Thyroid gland (tissue), 4 donors: Measurements from ENCODE around the gene SPRR4. TPM values are rescaled to one million over a fixed set of nuclear protein-coding genes. Genes with fewer than 3 reads are reported as not detected.

Experiments
- DNase-seq, 2 donors: peaks; one replicate each; pipeline ENCODE4 v3.0.0-alpha.2; 2019
- H3K27ac ChIP-seq, 3 donors: fragments of 200-600 bp; sonication (generic); 1 replicate in 2 of 3; 2 replicates in 1 of 3; pipeline ENCODE4 v1.5.1; 2016 to 2019; ENCODE audit warnings: mild to moderate bottlenecking in 1 of 3, moderate library complexity in 1 of 3
- H3K27me3 ChIP-seq: fragments of 200-600 bp; sonication (generic); one replicate; pipeline ENCODE4 v1.5.1; 2019
- H3K36me3 ChIP-seq, 2 donors: fragments of 200-600 bp; sonication (generic); one replicate each; pipeline ENCODE4 v1.5.1; 2016 to 2019
- H3K4me1 ChIP-seq, 2 donors: fragments of 200-600 bp; sonication (generic); one replicate each; pipeline ENCODE4 v1.5.1; 2017 to 2019
- H3K4me3 ChIP-seq, 3 donors: fragments of 200-600 bp; sonication (generic); replicated peaks in 1 of 3; 1 replicate in 2 of 3; 2 replicates in 1 of 3; pipeline ENCODE4 v1.5.1; 2016; ENCODE audit warnings: mild to moderate bottlenecking in 1 of 3
- H3K9me3 ChIP-seq: fragments of 200-600 bp; sonication (generic); one replicate; pipeline ENCODE4 v1.5.1; 2017
- POLR2A ChIP-seq, 2 donors: fragments of 450-650 bp; IDR thresholded peaks; one replicate each; pipeline ENCODE4 v1.6.1; 2017; ENCODE audit warnings: antibody characterized with exemption in 2 of 2, mild to moderate bottlenecking in 2 of 2, moderate library complexity in 1 of 2
- WGBS, 2 donors: methylation state at CpG; one replicate each; pipeline ENCODE4 v1.1.5; 2017; 5-methylcytosine and 5-hydroxymethylcytosine counted together
- intact Hi-C: fragments of 100-400 bp; cut with DNase I; formaldehyde crosslinking; loops from one replicate; pipeline ENCODE4 v1.15.1; 2023
- total RNA-seq, 4 donors: library from RNA; depleted of rRNA; stranded (reverse); fragments of >200 nt; gene quantifications; one replicate each; pipeline ENCODE4 v1.2.3, GENCODE V29; 2016
- TF ChIP-seq, protein P1 (sequence below), 6 experiments: fragments of 200-600 bp in 3 of 6; fragments of 450-650 bp in 3 of 6; sonication (generic) in 3 of 6; IDR thresholded peaks; one replicate each; pipeline ENCODE4 v1.5.1; 2016 to 2019; ENCODE audit warnings: antibody characterized with exemption in 6 of 6, mild to moderate bottlenecking in 2 of 6, inconsistent platforms in 1 of 6, moderate library complexity in 1 of 6

The SPRR4 gene
- total RNA-seq, 4 donors from 2014 or later: not detected

DNA sequence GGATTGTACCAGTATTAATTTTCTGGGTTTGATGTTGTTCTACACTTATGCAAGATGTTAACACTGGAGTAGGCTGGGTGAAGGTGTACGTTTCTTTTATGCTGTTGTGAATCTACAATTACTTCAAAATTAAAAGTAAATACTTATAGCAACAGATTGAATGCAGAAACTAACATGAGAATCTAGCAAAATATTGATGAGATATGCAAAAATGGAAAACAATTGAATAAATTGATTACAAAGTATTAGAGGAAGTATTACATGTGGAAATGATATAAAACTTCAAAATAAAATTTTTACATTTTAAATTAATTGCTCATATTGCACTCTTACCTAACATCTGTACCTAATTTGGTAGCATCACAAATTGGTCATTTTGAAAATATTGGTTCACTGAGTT is 25.4 kb downstream of the SPRR4 start:
- Histone ChIP-seq H3K36me3 (no peaks in the 10 kb centered on the region), H3K27me3 (no peaks in the 10 kb centered on the region), H3K9me3 (no peaks in the 10 kb centered on the region), H3K4me1 (no peaks in the 10 kb centered on the region), H3K4me3 (no peak overlapping the region), H3K27ac (no peak overlapping the region)
- no peak for TF ChIP-seq POLR2A (IDR thresholded peaks at IDR 0.05)
- TF ChIP-seq, protein P1, sequence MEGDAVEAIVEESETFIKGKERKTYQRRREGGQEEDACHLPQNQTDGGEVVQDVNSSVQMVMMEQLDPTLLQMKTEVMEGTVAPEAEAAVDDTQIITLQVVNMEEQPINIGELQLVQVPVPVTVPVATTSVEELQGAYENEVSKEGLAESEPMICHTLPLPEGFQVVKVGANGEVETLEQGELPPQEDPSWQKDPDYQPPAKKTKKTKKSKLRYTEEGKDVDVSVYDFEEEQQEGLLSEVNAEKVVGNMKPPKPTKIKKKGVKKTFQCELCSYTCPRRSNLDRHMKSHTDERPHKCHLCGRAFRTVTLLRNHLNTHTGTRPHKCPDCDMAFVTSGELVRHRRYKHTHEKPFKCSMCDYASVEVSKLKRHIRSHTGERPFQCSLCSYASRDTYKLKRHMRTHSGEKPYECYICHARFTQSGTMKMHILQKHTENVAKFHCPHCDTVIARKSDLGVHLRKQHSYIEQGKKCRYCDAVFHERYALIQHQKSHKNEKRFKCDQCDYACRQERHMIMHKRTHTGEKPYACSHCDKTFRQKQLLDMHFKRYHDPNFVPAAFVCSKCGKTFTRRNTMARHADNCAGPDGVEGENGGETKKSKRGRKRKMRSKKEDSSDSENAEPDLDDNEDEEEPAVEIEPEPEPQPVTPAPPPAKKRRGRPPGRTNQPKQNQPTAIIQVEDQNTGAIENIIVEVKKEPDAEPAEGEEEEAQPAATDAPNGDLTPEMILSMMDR (IDR thresholded peaks at IDR 0.05): no peak
- no peak for DNase-seq
- intact Hi-C loops: no loop called here
- WGBS, 2 donors: 41 to 49% methylated on average over 1 of the region's 1 CpG

DNA sequence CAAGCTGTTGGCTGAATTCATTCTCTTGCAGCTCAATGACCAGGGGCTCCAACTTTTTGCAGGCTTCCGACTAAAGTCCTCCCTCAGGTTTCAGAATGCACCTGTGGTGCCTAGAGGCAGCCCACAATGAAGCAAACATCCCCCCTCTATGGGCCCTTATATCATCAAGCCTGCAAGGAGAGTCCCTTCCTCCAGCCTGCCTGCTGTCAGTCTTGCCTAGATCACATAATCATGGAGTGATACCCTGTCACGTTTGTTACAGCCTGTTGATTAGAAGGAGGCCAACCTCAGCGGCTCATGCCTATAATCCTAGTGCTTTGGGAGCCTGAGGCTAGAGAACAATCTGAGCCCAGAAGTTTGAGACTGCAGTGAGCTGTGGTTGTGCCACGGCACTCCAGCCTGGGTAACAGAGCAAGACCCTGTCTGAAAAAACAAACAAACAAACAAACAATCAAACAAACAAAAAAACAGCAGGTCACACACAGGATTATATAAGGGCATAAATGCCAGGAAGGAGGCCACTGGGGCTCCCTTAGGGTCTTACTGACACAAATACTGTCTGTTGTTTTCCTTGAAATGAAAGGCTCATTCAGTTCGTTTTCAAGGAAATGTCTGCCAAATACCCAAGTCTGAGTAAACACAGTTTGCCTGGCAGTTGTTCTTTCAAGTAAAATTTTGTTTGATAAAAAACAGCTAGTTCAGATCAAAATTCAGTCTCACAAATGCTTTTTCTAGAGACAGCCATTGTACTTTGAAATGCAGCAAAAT is 26.4 kb downstream of the SPRR4 start:
- Histone ChIP-seq H3K36me3 (no peaks in the 10 kb centered on the region), H3K9me3 (no peaks in the 10 kb centered on the region), H3K27ac (no peak overlapping the region), H3K4me3 (no peak overlapping the region), H3K4me1 (no peaks in the 10 kb centered on the region), H3K27me3 (no peaks in the 10 kb centered on the region)
- DNase-seq: no peak
- intact Hi-C loops: no loop called here
- WGBS, 2 donors: 18 to 22% methylated on average over 5 of the region's 5 CpGs
- TF ChIP-seq POLR2A (IDR thresholded peaks at IDR 0.05): no peak

DNA sequence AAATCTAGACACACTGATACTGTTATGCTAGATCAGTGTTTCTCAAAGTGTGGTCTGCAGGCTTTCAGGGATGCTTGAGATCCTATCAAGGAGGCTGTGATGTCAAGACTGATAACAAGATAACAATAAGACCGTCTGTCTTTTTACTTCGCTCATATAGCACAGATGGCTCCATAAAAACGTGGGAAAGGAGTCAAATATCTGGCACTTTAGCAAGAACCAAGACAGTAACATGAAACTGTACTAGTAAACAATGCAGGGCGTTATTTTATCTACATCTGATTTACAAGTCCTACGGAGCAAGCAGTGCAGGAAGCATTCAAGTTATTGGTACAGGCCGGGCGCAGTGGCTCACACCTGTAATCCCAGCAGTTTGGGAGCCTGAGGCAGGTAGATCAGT is 27.5 kb downstream of the SPRR4 start:
- H3K4me1 ChIP-seq: no peaks in the 10 kb centered on the region
- WGBS, 2 donors: 56 to 66% methylated on average over 7 of the region's 7 CpGs
- H3K27me3 ChIP-seq: no peaks in the 10 kb centered on the region
- no peak for TF ChIP-seq POLR2A (IDR thresholded peaks at IDR 0.05)
- TF ChIP-seq, protein P1 (IDR thresholded peaks at IDR 0.05): no peak
- H3K36me3 ChIP-seq: no peaks in the 10 kb centered on the region
- H3K4me3 ChIP-seq: no peak overlapping the region
- H3K27ac ChIP-seq: no peak overlapping the region
- no peaks in the 10 kb centered on the region for H3K9me3 ChIP-seq
- intact Hi-C loops: no loop called here
- no peak for DNase-seq

DNA sequence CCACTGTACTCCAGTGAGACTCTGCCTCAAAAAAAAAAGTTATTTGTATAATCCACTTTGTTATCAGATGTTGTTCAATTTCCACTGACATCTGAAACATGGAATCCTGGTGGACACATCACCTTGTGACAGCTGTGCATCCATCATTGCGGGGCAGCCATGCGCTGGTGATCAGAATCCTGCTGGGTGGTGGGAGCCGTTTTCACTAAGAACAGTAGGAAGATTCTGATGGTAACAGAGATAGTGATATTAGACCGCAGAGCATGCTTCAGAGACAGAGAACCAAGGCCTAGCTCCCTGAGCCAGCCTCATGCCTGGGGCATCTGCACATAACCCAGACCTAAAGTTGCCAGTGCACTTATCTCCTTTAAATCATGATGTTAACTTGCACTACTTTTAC is 28.0 kb downstream of the SPRR4 start:
- Histone ChIP-seq H3K9me3 (no peaks in the 10 kb centered on the region), H3K4me3 (no peak overlapping the region), H3K27me3 (no peaks in the 10 kb centered on the region), H3K36me3 (no peaks in the 10 kb centered on the region), H3K4me1 (no peaks in the 10 kb centered on the region), H3K27ac (no peak overlapping the region)
- DNase-seq: no peak
- no peak for TF ChIP-seq POLR2A (IDR thresholded peaks at IDR 0.05)
- TF ChIP-seq, protein P1 (IDR thresholded peaks at IDR 0.05): no peak
- 78 to 80% methylated on average over 4 of the region's 4 CpGs for WGBS, 2 donors
- intact Hi-C loops: no loop called here

DNA sequence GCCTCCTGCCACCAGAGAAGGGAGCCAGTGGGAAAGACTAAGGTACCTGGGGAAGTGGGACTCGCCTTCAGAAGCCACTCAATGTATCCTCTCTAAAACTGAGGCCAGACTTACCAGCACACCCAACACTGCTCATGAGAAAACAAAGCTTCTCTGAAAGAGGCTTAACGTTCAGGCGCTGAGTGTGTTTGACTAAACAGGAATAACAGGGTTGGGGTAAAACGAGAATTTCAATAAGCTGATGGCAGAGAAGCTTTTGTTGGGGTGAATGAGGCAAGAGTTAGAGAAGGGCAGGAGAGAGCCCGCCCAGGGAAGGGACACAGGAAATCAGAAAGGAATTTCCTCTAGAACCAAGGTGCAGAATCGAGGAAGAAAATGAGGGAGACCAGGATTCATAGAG is 29.4 kb downstream of the SPRR4 start:
- H3K36me3 ChIP-seq: no peaks in the 10 kb centered on the region
- H3K4me3 ChIP-seq: no peak overlapping the region
- H3K9me3 ChIP-seq: no peaks in the 10 kb centered on the region
- intact Hi-C loops: no loop called here
- TF ChIP-seq, protein P1 (IDR thresholded peaks at IDR 0.05): no peak
- no peak for TF ChIP-seq POLR2A (IDR thresholded peaks at IDR 0.05)
- no peak overlapping the region for H3K27ac ChIP-seq
- no peak for DNase-seq
- no peaks in the 10 kb centered on the region for H3K27me3 ChIP-seq
- no peaks in the 10 kb centered on the region for H3K4me1 ChIP-seq
- 52 to 68% methylated on average over 6 of the region's 6 CpGs for WGBS, 2 donors
